AG10803 (cell line): ENCODE measurements around the gene WDR37.
"Not testable (repeated sequence)": the region's sequence is repeated elsewhere in the genome, so short reads cannot be mapped to it uniquely, and the experiment has no call there.

ENCODE experiments used
- DNase-seq: peaks from one replicate; pipeline ENCODE4 v3.0.0; 2010; ENCODE audit warnings: low read depth
- H3K4me3 ChIP-seq: 2 replicates; pipeline ENCODE4 v1.5.1; 2011; ENCODE audit warnings: mild to moderate bottlenecking, low read length, control low read depth
- CTCF ChIP-seq: conservative IDR thresholded peaks from 2 replicates; pipeline ENCODE4 v1.5.1; 2011; ENCODE audit warnings: mild to moderate bottlenecking, low read length, control low read depth, inconsistent platforms

The WDR37 gene

GRCh38 chr10:1056326-1057105, at the start of gene WDR37:
TSS of gene WDR37 (plus strand) at chr10:1056385. CDS start at chr10:1072156, 15,771 bp downstream.
- DNase-seq, result peak; percentile 84
- H3K4me3 ChIP-seq, result peak within 1 kb of the TSS; percentile 96
- TF ChIP-seq CTCF, result no peak

- no peak for TF ChIP-seq CTCF
- no peak for DNase-seq
- H3K4me3 ChIP-seq, result no peak overlapping the region
Measured at GRCh38 chr10:1006573-1006972, 49.6 kb upstream of the WDR37 start.

GRCh38 chr10:1007583-1007982, 48.6 kb upstream of the WDR37 start:
- TF ChIP-seq CTCF, result no peak
- no peak overlapping the region for H3K4me3 ChIP-seq
- DNase-seq, result no peak

- no peak for TF ChIP-seq CTCF
- H3K4me3 ChIP-seq, result no peak overlapping the region
- no peak for DNase-seq
Measured at GRCh38 chr10:1009071-1009494, 47.1 kb upstream of the WDR37 start.

GRCh38 chr10:1009947-1010346, 46.2 kb upstream of the WDR37 start:
- not testable (repeated sequence) for H3K4me3 ChIP-seq

GRCh38 chr10:1010703-1011102, 45.5 kb upstream of the WDR37 start:
- no peak for DNase-seq
- no peak overlapping the region for H3K4me3 ChIP-seq
- no peak for TF ChIP-seq CTCF

More at GRCh38 chr10:1009947-1010346, 46.2 kb upstream of the WDR37 start:
- DNase-seq, result not testable (repeated sequence)

- TF ChIP-seq CTCF, result no peak
- H3K4me3 ChIP-seq, result no peak overlapping the region
- DNase-seq, result no peak
Measured at GRCh38 chr10:1011696-1012095, 44.5 kb upstream of the WDR37 start.
